ENCODE data around the gene TTLL10.

TTLL10 gene

GRCh38 chr1:1156140-1157032, 17.3 kb upstream of the TTLL10 start:
- Histone ChIP-seq H3K27ac (peak overlapping the region in 2 of 21 experiments; percentile 11 to 31), H3K4me3 (no peak overlapping the region)

- H3K4me3 ChIP-seq = no peak overlapping the region
- peak overlapping the region in 2 of 21 experiments; percentile 11 to 31 for H3K27ac ChIP-seq
Observed at GRCh38 chr1:1157033-1157365, 16.7 kb upstream of the TTLL10 start.

- peak overlapping the region; percentile 38 to 60 (median 53) for H3K4me3 ChIP-seq
- peak overlapping the region; percentile 82 to 99 (median 96) for H3K27ac ChIP-seq
Observed at GRCh38 chr1:1157426-1157913, 16.2 kb upstream of the TTLL10 start.

- Histone ChIP-seq H3K27ac (peak overlapping the region; percentile 82 to 99 (median 96)), H3K4me3 (peak overlapping the region; percentile 38 to 60 (median 53))
Observed at GRCh38 chr1:1157914-1158710, 15.6 kb upstream of the TTLL10 start.

DNA sequence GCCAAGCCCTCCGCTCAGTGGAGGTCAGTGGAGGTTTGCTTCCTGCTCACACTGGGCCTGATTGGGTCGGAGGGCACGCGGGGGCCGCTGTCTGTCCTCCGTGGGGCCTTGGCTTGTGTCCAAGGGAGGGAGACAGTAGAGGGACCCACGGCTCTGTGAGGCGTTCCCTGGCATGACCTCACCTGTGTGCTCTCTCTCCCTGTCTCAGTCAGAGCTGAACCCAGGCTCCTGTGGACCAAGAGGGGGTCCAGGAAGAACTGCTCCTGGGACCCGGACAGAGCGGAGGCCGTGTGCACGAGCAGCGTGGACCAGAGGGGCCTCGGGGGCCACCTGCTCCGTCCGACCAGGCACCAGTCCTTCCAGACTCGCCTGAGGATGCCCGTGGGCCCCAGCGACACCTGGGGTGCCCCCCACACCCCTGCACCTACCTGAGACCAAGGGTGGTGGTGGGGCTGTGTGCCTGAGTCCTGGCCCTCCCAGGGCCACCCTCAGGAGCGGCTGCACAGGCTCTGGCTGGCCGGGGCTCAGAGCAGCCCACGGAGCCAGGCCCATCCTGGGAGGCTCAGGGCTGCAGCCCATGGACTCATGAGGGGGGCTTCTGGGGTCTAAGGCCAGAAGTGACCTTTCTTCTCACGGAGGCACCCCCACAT, 13.3 kb upstream of the TTLL10 start:
- Histone ChIP-seq H3K4me3 (no peak overlapping the region), H3K27ac (no peak overlapping the region)

GRCh38 chr1:1161078-1161682, 12.5 kb upstream of the TTLL10 start:
- Histone ChIP-seq H3K4me3 (no peak overlapping the region), H3K27ac (no peak overlapping the region)

GRCh38 chr1:1161683-1162079, 12.0 kb upstream of the TTLL10 start:
- H3K4me3 ChIP-seq = no peak overlapping the region
- H3K27ac ChIP-seq = peak overlapping the region in 1 of 21 experiments; percentile 86

- Histone ChIP-seq H3K27ac (peak overlapping the region in 20 of 21 experiments; percentile 53 to 90 (median 79)), H3K4me3 (peak overlapping the region; percentile 26 to 57 (median 38))
Observed at GRCh38 chr1:1162597-1163537, 10.8 kb upstream of the TTLL10 start.

DNA sequence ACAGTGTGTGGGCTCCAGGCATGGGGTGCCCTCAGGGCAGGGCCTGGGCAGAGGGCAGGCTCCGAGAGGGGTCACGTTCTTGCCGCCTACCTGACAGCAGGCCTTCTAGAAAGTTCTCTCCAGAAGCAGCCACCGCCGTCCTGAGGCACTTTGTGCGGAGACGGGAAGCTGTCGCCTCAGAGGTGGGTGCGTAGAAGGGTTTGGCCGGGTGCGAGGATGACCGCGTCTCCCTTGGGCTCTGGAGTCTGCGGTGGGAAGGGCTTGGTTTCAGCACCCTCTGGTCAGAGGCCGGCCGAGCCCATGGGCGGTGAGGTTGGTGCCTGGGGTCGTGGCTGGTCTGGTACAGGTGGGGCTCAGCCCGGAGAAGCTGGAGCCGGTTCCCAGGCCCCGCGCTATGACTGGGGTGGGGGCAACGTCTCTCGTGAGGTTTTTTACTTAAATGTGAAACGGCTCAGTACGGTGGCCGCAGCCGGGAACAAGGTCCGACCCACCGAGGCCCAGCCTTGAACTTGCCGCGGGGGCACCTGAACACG, 10.1 kb upstream of the TTLL10 start:
- Histone ChIP-seq H3K27ac (peak overlapping the region; percentile 24 to 90 (median 78)), H3K4me3 (peak overlapping the region; percentile 26 to 57 (median 38))

GRCh38 chr1:1164361-1164700, 9.3 kb upstream of the TTLL10 start:
- Histone ChIP-seq H3K27ac (peak overlapping the region in 20 of 21 experiments; percentile 55 to 90 (median 79)), H3K4me3 (peak overlapping the region; percentile 26 to 57 (median 38))

DNA sequence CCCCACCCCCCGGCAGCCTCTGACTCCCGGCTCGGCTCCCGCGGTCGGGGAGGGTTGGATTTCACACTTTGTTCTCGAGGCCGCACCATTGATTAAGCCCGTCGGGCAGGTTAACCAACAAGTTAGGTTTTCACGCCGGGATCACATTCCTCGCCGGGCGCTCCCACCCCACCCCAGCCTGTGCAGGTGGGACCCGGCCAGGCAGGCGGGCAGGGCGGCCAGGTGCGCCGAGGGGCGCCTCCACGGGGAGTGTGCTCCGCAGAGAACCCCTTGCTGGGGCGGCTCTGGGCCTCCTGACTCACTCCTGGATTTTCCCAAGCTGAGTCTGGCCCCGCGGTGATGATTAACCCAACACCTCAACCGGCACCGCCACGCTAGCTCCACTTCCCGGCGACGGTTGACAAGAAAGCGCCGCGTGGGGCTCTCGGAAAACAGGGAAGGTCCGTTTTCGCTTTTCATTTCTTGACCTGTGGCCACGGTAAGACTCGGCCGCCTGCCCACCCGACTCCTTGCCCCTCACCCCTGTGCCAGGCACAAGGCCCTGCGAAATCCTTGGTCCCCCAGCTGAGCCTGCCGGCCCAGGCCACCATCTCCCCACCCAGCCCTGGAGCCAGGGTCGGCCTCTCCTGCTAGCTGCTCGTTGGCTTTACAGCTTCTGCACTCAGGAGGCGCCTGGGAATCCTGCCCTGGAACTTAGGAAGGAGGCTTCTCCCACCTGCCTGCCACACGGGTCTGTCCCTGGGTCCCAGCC, 8.8 kb upstream of the TTLL10 start:
- H3K27ac ChIP-seq = peak overlapping the region in 20 of 21 experiments; percentile 55 to 90 (median 79)
- H3K4me3 ChIP-seq = peak overlapping the region; percentile 26 to 57 (median 38)

DNA sequence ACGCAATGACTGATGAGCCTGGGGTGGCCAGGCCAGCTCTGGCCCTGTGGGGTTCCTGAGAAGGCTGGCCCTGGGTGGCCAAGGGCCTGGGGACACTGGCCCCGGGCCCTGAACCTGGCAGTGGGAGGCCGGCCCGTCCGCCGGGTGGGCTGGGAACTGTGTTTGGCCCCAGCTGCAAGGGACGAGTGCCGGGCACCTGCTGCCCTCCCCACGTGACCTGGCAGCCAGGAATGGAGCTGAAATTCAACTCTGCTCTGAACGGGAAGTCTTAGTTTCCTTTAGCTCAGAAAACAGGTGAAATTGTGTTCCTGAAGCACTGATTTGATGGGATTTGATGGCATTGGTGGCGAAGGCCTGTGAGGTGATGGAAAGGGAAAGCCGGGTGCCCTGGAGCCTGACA, 8.2 kb upstream of the TTLL10 start:
- H3K4me3 ChIP-seq = peak overlapping the region in 6 of 7 experiments; percentile 29 to 57 (median 40)
- H3K27ac ChIP-seq = peak overlapping the region in 16 of 21 experiments; percentile 41 to 90 (median 80)

DNA sequence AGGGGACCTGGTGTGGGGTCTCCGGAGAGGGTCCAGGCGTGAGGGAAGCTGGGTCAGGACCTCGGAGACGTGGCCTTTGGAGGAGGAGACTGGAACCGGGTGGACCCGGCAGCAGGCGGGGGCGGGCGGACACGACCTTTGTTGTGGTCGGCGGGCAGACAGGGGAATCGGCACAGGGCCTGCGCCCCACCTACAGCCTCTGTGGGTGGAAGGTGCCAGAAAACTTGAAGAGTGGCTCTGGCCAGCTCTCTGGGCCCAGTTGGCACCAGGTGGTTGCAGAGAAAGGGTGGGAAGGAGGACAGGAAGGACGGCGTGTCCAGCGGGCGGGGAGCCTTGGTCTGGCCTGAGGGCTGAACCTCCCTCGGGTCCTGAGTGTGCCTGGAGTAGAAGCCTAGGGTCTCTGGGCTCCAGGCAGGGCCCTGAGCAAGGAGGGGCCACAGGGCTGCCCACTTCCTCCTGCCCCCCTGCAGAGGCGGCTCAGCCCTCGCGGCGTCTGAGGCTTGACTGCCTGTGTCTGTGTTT, 7.7 kb upstream of the TTLL10 start:
- Histone ChIP-seq H3K27ac (peak overlapping the region in 13 of 21 experiments; percentile 1 to 90 (median 82)), H3K4me3 (peak overlapping the region in 6 of 7 experiments; percentile 29 to 57 (median 40))

DNA sequence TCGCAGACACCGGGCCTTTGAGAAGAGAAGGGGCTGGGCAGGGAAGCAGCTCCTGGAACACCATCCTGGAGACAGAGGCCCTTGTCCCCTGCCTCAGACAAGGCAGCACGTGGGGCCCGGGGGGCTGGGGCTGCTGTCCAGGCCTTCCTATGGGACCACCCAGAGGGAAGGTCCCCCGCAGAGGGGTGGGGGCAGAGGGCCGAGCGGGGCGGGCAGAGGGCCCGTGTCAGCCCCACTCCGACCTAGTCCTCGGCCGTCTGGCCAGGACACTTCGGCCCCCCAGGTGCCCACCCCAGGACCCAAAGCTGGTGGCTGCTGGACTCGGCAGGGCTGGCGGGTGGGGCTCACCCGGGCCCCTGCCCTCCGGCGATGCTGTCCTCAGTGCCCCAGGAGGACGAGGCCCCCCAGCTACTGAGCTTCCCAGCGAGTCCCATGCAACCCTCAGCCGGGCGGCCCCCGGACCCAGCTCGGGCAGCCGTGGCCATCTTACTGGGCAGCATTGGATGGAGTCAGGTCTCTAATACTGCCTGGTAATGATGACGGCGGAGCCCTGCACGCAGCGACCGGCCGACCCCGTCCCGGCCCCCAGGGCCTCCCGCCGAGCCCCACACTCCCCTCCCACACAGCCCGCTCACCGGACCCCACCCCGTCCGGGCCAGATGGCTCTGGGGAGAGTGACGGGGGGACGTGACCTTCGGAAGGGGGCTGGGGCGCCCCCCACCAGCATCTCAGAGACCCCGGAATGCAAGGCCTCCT, 6.9 kb upstream of the TTLL10 start:
- Histone ChIP-seq H3K4me3 (peak overlapping the region in 1 of 7 experiments; percentile 57), H3K27ac (peak overlapping the region in 5 of 21 experiments; percentile 1 to 90 (median 82))

DNA sequence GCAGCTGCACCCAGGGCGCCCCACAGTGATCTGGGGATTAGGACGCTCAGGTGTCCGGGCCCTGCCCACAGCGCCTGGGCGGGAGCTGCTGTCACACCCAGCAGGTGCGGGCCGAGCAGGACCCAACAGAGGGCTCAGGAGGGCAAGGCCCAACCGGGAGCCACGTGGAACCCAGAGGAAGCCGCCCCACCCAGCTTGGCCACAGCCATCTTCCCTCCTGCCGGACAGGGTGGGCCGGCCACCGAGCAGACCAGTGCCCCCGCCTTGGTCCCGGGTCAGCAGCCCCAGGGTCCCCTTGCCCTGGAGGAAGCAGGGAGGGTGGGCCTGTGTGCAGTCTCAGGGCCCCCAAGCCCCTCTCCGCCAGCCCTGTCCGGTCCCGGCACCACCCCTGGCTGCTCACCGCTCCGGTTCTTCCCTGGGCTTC, 6.3 kb upstream of the TTLL10 start:
- Histone ChIP-seq H3K4me3 (no peak overlapping the region), H3K27ac (no peak overlapping the region)

GRCh38 chr1:1167841-1168450, 5.7 kb upstream of the TTLL10 start:
- Histone ChIP-seq H3K27ac (no peak overlapping the region), H3K4me3 (no peak overlapping the region)

All from skin epidermis (tissue), 12 donors.